Panc1 (cell line): ENCODE measurements around the gene MAP3K7. TPM values are rescaled to one million over a fixed set of nuclear protein-coding genes. Genes with fewer than 3 reads are reported as not detected.

ENCODE experiments used
- ATAC-seq: fragments of 200-7000 bp; cut with Tn5 transposase; 2 replicates; pipeline ENCODE4 v1.9.1; 2020; ENCODE audit warnings: mild to moderate bottlenecking, moderate library complexity
- BruUV-seq: library from RNA; stranded (reverse); fragments of 400-500 nt; replicated peaks from 2 replicates; lab custom pipeline; 2021; lab: Mats Ljungman, UMichigan
- CTCF ChIA-PET: fragments of 300-600 bp; sonication (Branson Sonifier 250); formaldehyde crosslinking; loops from one replicate; lab custom pipeline; 2022; ENCODE audit warnings: antibody characterized with exemption; lab: Charles Lee
- POLR2A ChIA-PET: fragments of 300-600 bp; sonication (Branson Sonifier 250); formaldehyde crosslinking; loops from one replicate; lab custom pipeline; 2022; ENCODE audit warnings: antibody characterized with exemption; lab: Charles Lee
- DNase-seq: peaks from one replicate; pipeline ENCODE4 v3.0.0-alpha.2; 2010; ENCODE audit warnings: low read depth, low spot score
- H3K27ac ChIP-seq: 2 replicates; pipeline ENCODE4 v1.5.1; 2011; ENCODE audit warnings: mild to moderate bottlenecking, low read length, inconsistent platforms
- H3K27me3 ChIP-seq: fragments of 200-500 bp; sonication (Bioruptor generic); 2 replicates; pipeline ENCODE4 v1.6.0; 2014; ENCODE audit warnings: low read length, inconsistent platforms; ENCODE audit not compliant: control insufficient read depth, insufficient read depth
- H3K36me3 ChIP-seq: fragments of 200-500 bp; sonication (Bioruptor generic); 2 replicates; pipeline ENCODE4 v1.5.1; 2014; ENCODE audit warnings: inconsistent platforms, mild to moderate bottlenecking, low read length, moderate library complexity; ENCODE audit not compliant: control insufficient read depth, insufficient read depth
- H3K4me1 ChIP-seq: 2 replicates; pipeline ENCODE4 v1.5.1; 2011; ENCODE audit warnings: inconsistent platforms, mild to moderate bottlenecking, low read length, moderate library complexity; ENCODE audit not compliant: control insufficient read depth, insufficient read depth
- H3K4me3 ChIP-seq, 2 experiments: 2 replicates each; pipeline ENCODE4 v1.5.1; 2011 to 2012; ENCODE audit warnings: low read depth in 2 of 2, low read length in 2 of 2, mild to moderate bottlenecking in 2 of 2, inconsistent platforms in 1 of 2, moderate library complexity in 1 of 2
- H3K9me3 ChIP-seq: fragments of 200-500 bp; sonication (Bioruptor generic); 2 replicates; pipeline ENCODE4 v1.5.1; 2014; ENCODE audit warnings: low read depth, mild to moderate bottlenecking, inconsistent platforms, low read length, moderate library complexity; ENCODE audit not compliant: control insufficient read depth, insufficient read depth
- CTCF ChIP-seq: fragments of 450-650 bp; IDR thresholded peaks from 2 replicates; pipeline ENCODE4 v1.5.1; 2017; ENCODE audit warnings: mild to moderate bottlenecking
- POLR2AphosphoS5 ChIP-seq: IDR thresholded peaks from 2 replicates; pipeline ENCODE4 v1.6.1; 2012; ENCODE audit warnings: mild to moderate bottlenecking, low read depth, low read length, moderate library complexity
- REST ChIP-seq, 2 experiments: IDR thresholded peaks; 2 replicates each; pipeline ENCODE4 v1.6.1; 2011 to 2012; ENCODE audit warnings: low read depth in 2 of 2, control low read depth in 1 of 2, low read length in 1 of 2, mild to moderate bottlenecking in 1 of 2, moderate library complexity in 1 of 2; ENCODE audit not compliant: insufficient read depth in 1 of 2
- SIN3A ChIP-seq: IDR thresholded peaks from 2 replicates; pipeline ENCODE4 v1.6.1; 2012; ENCODE audit warnings: low read depth, mild to moderate bottlenecking, low read length, moderate library complexity, borderline replicate concordance; ENCODE audit not compliant: insufficient read depth
- TCF7L2 ChIP-seq: IDR thresholded peaks from 2 replicates; pipeline ENCODE4 v1.6.1; 2011; ENCODE audit warnings: mild to moderate bottlenecking, low read depth, low read length, inconsistent platforms
- in situ Hi-C: cut with HindIII; loops from 2 replicates; pipeline ENCODE4 v1.10.0; 2016; ENCODE audit warnings: low sequenced_read_pairs, low pct_unique_long_range_greater_than_20kb
- intact Hi-C: fragments of 100-400 bp; cut with micrococcal nuclease; formaldehyde crosslinking; loops from one replicate; pipeline ENCODE4 v1.10.0; 2022; ENCODE audit not compliant: unreplicated experiment
- total RNA-seq: library from RNA; stranded (reverse); gene quantifications from one replicate; pipeline ENCODE4 v1.2.1, GENCODE V29; 2021; ENCODE audit not compliant: unreplicated experiment

The MAP3K7 gene
- total RNA-seq, 1 experiment from 2014 or later = 33.1 TPM

- no peaks in the 10 kb centered on the region for H3K4me1 ChIP-seq
- CTCF ChIA-PET = interaction anchor here (0.5 kb wide), 1 partner anchor 20 kb away, joined by 3 read pairs; no protein-coding TSS in a partner anchor
Measured at GRCh38 chr6:90464507-90464906, 122.4 kb downstream of the MAP3K7 start.

GRCh38 chr6:90463874-90464273, 123.0 kb downstream of the MAP3K7 start:
- H3K27me3 ChIP-seq = no peaks in the 10 kb centered on the region
- POLR2A ChIA-PET = no interaction called here
- TF ChIP-seq REST (IDR thresholded peaks at IDR 0.05; ENCODE audit: insufficient read depth in 1 of 2, low read depth in 2 of 2, low read length in 1 of 2) (no peak), TCF7L2 (no peak), SIN3A (no peak), POLR2AphosphoS5 (no peak), CTCF (no peak)
- no TSS peak for BruUV-seq
- H3K4me1 ChIP-seq = no peaks in the 10 kb centered on the region
- in situ Hi-C loops (no loop called here), intact Hi-C loops (no loop called here)
- CTCF ChIA-PET = interaction anchor here (0.5 to 0.7 kb wide), 2 partner anchors 20 to 39 kb away, joined by 3 to 4 read pairs; no protein-coding TSS in a partner anchor
- H3K4me3 ChIP-seq = no peak overlapping the region
- no peaks in the 10 kb centered on the region for H3K36me3 ChIP-seq
- no peak overlapping the region for H3K27ac ChIP-seq
- DNase-seq = no peak
- no peak for ATAC-seq
- H3K9me3 ChIP-seq = no peaks in the 10 kb centered on the region

More at GRCh38 chr6:90464507-90464906, 122.4 kb downstream of the MAP3K7 start:
- H3K9me3 ChIP-seq = no peaks in the 10 kb centered on the region
- no peak for TF ChIP-seq REST (IDR thresholded peaks at IDR 0.05; ENCODE audit: insufficient read depth in 1 of 2, low read depth in 2 of 2, low read length in 1 of 2)
- TF ChIP-seq CTCF = no peak
- no peak for TF ChIP-seq POLR2AphosphoS5
- no peak for TF ChIP-seq TCF7L2
- no peak for TF ChIP-seq SIN3A
- in situ Hi-C loops (no loop called here), intact Hi-C loops (no loop called here)
- ATAC-seq = no peak
- no TSS peak for BruUV-seq
- H3K4me3 ChIP-seq = no peak overlapping the region
- no peaks in the 10 kb centered on the region for H3K36me3 ChIP-seq
- DNase-seq = no peak
- no peak overlapping the region for H3K27ac ChIP-seq
- no peaks in the 10 kb centered on the region for H3K27me3 ChIP-seq
- POLR2A ChIA-PET = no interaction called here
